Activated CD4-positive, alpha-beta memory T cell treated with anti-CD3 and anti-CD28 coated beads, Interleukin-2, amount 10 ng/mL, durations not matched to agents 7 days and 5 days (primary cell): Measurements from ENCODE around the gene ADAM10. TPM values are rescaled to one million over a fixed set of nuclear protein-coding genes. Genes with fewer than 3 reads are reported as not detected.
"Not testable (repeated sequence)": the region's sequence is repeated elsewhere in the genome, so short reads cannot be mapped to it uniquely, and the experiment has no call there.

Experiments used
- CTCF ChIA-PET: fragments of 350-600 bp; sonication (Branson Sonifier 250); formaldehyde crosslinking; loops from one replicate; lab custom pipeline; 2021; ENCODE audit warnings: antibody characterized with exemption, inconsistent platforms; lab: Charles Lee
- POLR2A ChIA-PET: fragments of 350-600 bp; sonication (Branson Sonifier 250); formaldehyde crosslinking; loops from one replicate; lab custom pipeline; 2021; ENCODE audit warnings: antibody characterized with exemption; lab: Charles Lee
- DNase-seq: peaks from one replicate; pipeline ENCODE4 v3.0.0-alpha.2; 2020
- H3K27ac Mint-ChIP-seq: one replicate; pipeline ENCODE4 v1.8.0; 2021; ENCODE audit warnings: mild to moderate bottlenecking, mixed read lengths
- H3K27me3 Mint-ChIP-seq: one replicate; pipeline ENCODE4 v1.8.0; 2021; ENCODE audit warnings: mixed read lengths
- H3K36me3 Mint-ChIP-seq: one replicate; pipeline ENCODE4 v1.8.0; 2021; ENCODE audit warnings: low read depth, mixed read lengths
- H3K4me1 Mint-ChIP-seq: one replicate; pipeline ENCODE4 v1.8.0; 2021; ENCODE audit warnings: mixed read lengths
- H3K4me3 Mint-ChIP-seq: one replicate; pipeline ENCODE4 v1.8.0; 2021; ENCODE audit warnings: mild to moderate bottlenecking, mixed read lengths
- H3K9me3 Mint-ChIP-seq: one replicate; pipeline ENCODE4 v1.8.0; 2021; ENCODE audit warnings: mixed read lengths
- total RNA-seq, 2 experiments: library from RNA; stranded (reverse); gene quantifications; one replicate each; pipeline ENCODE4 v1.2.3, GENCODE V29; 2021

The ADAM10 gene
- total RNA-seq, 2 experiments from 2014 or later, result 147 to 150 TPM

GRCh38 chr15:58608711-58609110 lies 140.8 kb downstream of the ADAM10 start:
- POLR2A ChIA-PET, result no interaction called here
- no peaks in the 10 kb centered on the region for H3K27me3 Mint-ChIP-seq
- H3K4me1 Mint-ChIP-seq, result peaks cover 9% of the 10 kb centered on the region
- no peak for DNase-seq
- CTCF ChIA-PET, result no interaction called here
- peaks cover 6% of the 10 kb centered on the region for H3K9me3 Mint-ChIP-seq
- H3K27ac Mint-ChIP-seq, result no peak overlapping the region
- peaks cover 77% of the 10 kb centered on the region for H3K36me3 Mint-ChIP-seq
- H3K4me3 Mint-ChIP-seq, result no peak overlapping the region

GRCh38 chr15:58608129-58608590 lies 141.3 kb downstream of the ADAM10 start:
- H3K36me3 Mint-ChIP-seq, result peaks cover 77% of the 10 kb centered on the region
- no peaks in the 10 kb centered on the region for H3K27me3 Mint-ChIP-seq
- DNase-seq, result no peak
- H3K27ac Mint-ChIP-seq, result peak overlapping the region; percentile 36
- ChIA-PET CTCF (no interaction called here), POLR2A (no interaction called here)
- peaks cover 9% of the 10 kb centered on the region for H3K4me1 Mint-ChIP-seq
- H3K4me3 Mint-ChIP-seq, result no peak overlapping the region
- peaks cover 1% of the 10 kb centered on the region for H3K9me3 Mint-ChIP-seq

- no peak for DNase-seq
- ChIA-PET CTCF (no interaction called here), POLR2A (no interaction called here)
- Mint-ChIP-seq H3K27me3 (no peaks in the 10 kb centered on the region), H3K27ac (no peak overlapping the region), H3K4me1 (peaks cover 9% of the 10 kb centered on the region), H3K36me3 (peaks cover 68% of the 10 kb centered on the region), H3K4me3 (no peak overlapping the region), H3K9me3 (no peaks in the 10 kb centered on the region)
These were observed 142.9 kb downstream of the ADAM10 start for GRCh38 chr15:58606577-58607080.

- no peak for DNase-seq
- ChIA-PET CTCF (no interaction called here), POLR2A (no interaction called here)
- Mint-ChIP-seq H3K4me3 (no peak overlapping the region), H3K36me3 (peaks cover 67% of the 10 kb centered on the region), H3K27me3 (no peaks in the 10 kb centered on the region), H3K27ac (no peak overlapping the region), H3K4me1 (peaks cover 9% of the 10 kb centered on the region), H3K9me3 (no peaks in the 10 kb centered on the region)
These were observed 143.5 kb downstream of the ADAM10 start for GRCh38 chr15:58605931-58606530.

- H3K4me3 Mint-ChIP-seq, result no peak overlapping the region
- H3K4me1 Mint-ChIP-seq, result peaks cover 9% of the 10 kb centered on the region
- H3K27ac Mint-ChIP-seq, result no peak overlapping the region
- CTCF ChIA-PET, result no interaction called here
- POLR2A ChIA-PET, result interaction anchor here (0.7 kb wide), 2 partner anchors 121 to 135 kb away, joined by 3 to 4 read pairs; no protein-coding TSS in a partner anchor
- peaks cover 58% of the 10 kb centered on the region for H3K36me3 Mint-ChIP-seq
- no peaks in the 10 kb centered on the region for H3K9me3 Mint-ChIP-seq
- no peak for DNase-seq
- H3K27me3 Mint-ChIP-seq, result no peaks in the 10 kb centered on the region
These were observed 145.0 kb downstream of the ADAM10 start for GRCh38 chr15:58604455-58604923.

DNA sequence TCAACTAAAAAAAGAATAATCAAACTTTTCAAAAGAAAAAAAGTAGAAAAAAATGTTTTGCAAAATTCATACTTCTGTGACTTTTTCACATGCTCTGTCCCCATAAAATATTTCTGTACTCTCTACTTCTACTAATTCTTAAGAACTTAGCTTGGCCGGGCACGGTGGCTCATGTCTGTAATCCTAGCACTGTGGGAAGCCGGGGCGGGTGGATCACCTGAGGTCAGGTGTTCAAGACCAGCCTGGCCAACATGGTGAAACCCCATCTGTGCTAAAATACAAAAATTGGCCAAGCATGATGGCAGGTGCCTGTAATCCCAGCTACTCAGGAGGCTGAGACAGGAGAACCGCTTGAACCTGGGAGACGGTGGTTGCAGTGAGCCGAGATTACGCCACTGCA lies 145.6 kb downstream of the ADAM10 start:
- DNase-seq, H3K27ac Mint-ChIP-seq, H3K9me3 Mint-ChIP-seq, CTCF ChIA-PET, H3K27me3 Mint-ChIP-seq, H3K4me3 Mint-ChIP-seq, H3K4me1 Mint-ChIP-seq: not testable (repeated sequence)
- peaks cover 53% of the 10 kb centered on the region for H3K36me3 Mint-ChIP-seq
- POLR2A ChIA-PET, result interaction anchor here (0.7 kb wide), 2 partner anchors 120 to 135 kb away, joined by 3 to 4 read pairs; no protein-coding TSS in a partner anchor

GRCh38 chr15:58602823-58603222 lies 146.7 kb downstream of the ADAM10 start:
- H3K4me3 Mint-ChIP-seq, result no peak overlapping the region

GRCh38 chr15:58598829-58599210 lies 150.7 kb downstream of the ADAM10 start:
- ChIA-PET POLR2A (interaction anchor here (0.9 kb wide), 1 partner anchor 13 kb away, joined by 3 read pairs; no protein-coding TSS in a partner anchor), CTCF (no interaction called here)
- Mint-ChIP-seq H3K4me1 (peaks cover 22% of the 10 kb centered on the region), H3K36me3 (peaks cover 46% of the 10 kb centered on the region), H3K27me3 (no peaks in the 10 kb centered on the region), H3K27ac (no peak overlapping the region), H3K9me3 (no peaks in the 10 kb centered on the region), H3K4me3 (no peak overlapping the region)
- DNase-seq, result no peak

More at GRCh38 chr15:58602823-58603222, 146.7 kb downstream of the ADAM10 start:
- no peaks in the 10 kb centered on the region for H3K9me3 Mint-ChIP-seq
- H3K27me3 Mint-ChIP-seq, result no peaks in the 10 kb centered on the region
- peaks cover 48% of the 10 kb centered on the region for H3K36me3 Mint-ChIP-seq
- POLR2A ChIA-PET, result no interaction called here
- CTCF ChIA-PET, result no interaction called here
- H3K4me1 Mint-ChIP-seq, result peaks cover 4% of the 10 kb centered on the region
- no peak for DNase-seq
- H3K27ac Mint-ChIP-seq, result no peak overlapping the region

DNA sequence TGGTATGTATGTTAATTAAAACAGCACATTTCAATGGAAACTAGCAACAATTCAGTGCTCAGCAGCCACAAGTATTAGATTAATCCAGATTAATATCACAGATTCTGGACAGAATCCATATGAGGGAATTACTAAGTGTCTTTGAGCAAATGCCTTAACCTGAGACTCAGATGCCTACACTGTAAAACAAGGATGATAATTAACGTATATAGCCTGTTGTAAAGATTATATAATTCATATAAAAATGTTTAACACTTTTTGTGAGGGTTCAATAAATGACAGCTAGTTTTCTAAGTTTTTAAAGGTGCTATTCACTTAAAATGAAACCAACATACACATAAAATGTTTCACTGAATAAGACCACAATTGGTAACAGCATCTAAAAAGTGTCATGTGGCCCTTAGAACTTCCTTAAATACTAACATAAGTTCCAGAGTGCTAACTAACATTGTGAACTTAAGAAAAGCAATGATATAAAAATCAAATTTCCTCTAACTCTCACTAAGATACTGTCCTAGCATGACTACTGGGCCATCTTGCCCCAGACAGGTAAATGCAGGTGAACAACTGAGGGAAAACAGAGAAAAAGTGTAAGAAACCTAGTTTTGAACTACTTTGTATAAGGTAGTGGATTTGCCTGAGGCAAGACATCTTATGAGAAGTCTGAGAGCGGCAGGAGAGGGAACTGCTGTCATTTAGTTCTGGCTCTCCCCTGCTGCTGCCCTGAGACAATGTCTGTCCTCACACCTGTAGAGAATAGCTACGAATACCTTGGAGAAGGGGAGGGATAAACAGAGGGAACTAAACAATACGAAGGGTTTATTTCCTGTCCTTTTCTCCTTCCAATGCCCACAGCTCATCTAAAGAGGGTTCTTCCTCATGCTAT lies 151.3 kb downstream of the ADAM10 start:
- ChIA-PET POLR2A (interaction anchor here (0.9 kb wide), 1 partner anchor 13 kb away, joined by 3 read pairs; no protein-coding TSS in a partner anchor), CTCF (no interaction called here)
- Mint-ChIP-seq H3K4me3 (no peak overlapping the region), H3K27me3 (no peaks in the 10 kb centered on the region), H3K4me1 (peaks cover 27% of the 10 kb centered on the region), H3K27ac (no peak overlapping the region), H3K9me3 (no peaks in the 10 kb centered on the region), H3K36me3 (peaks cover 46% of the 10 kb centered on the region)
- no peak for DNase-seq

GRCh38 chr15:58595516-58596263 lies 153.8 kb downstream of the ADAM10 start:
- Mint-ChIP-seq H3K4me1 (peaks cover 28% of the 10 kb centered on the region), H3K27me3 (no peaks in the 10 kb centered on the region), H3K4me3 (no peak overlapping the region), H3K36me3 (peaks cover 48% of the 10 kb centered on the region), H3K27ac (no peak overlapping the region), H3K9me3 (no peaks in the 10 kb centered on the region)
- POLR2A ChIA-PET, result no interaction called here
- DNase-seq, result no peak
- CTCF ChIA-PET, result interaction anchor here (0.7 kb wide), 1 partner anchor 370 kb away, joined by 3 read pairs; no protein-coding TSS in a partner anchor

GRCh38 chr15:58594898-58595297 lies 154.6 kb downstream of the ADAM10 start:
- Mint-ChIP-seq H3K36me3 (peaks cover 49% of the 10 kb centered on the region), H3K4me1 (peaks cover 28% of the 10 kb centered on the region), H3K27ac (no peak overlapping the region), H3K9me3 (no peaks in the 10 kb centered on the region), H3K27me3 (no peaks in the 10 kb centered on the region), H3K4me3 (no peak overlapping the region)
- POLR2A ChIA-PET, result no interaction called here
- DNase-seq, result no peak
- CTCF ChIA-PET, result interaction anchor here (0.6 kb wide), 1 partner anchor 28 kb away, joined by 3 read pairs; no protein-coding TSS in a partner anchor

DNA sequence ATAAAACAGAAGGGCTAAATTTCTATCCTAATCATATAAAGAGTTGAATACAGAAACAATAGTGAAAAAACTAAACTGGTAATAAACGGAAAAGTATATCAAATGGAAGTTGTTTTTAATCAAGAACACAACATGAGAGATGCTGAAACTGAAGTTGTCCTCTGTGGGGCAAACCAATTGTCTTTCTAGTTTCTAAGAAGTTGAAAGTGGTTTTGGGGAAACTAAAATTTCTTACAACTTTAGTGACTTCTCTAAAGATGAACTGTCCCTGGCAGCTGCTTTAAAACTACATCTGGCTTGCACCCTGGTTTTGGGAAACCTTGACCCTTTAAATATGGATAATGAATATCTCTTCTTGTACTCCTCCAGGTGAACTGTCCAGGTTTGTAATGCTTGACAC lies 155.6 kb downstream of the ADAM10 start:
- POLR2A ChIA-PET, result no interaction called here
- H3K4me1 Mint-ChIP-seq, result peaks cover 28% of the 10 kb centered on the region
- H3K4me3 Mint-ChIP-seq, result no peak overlapping the region
- no peaks in the 10 kb centered on the region for H3K9me3 Mint-ChIP-seq
- no peak overlapping the region for H3K27ac Mint-ChIP-seq
- H3K36me3 Mint-ChIP-seq, result peaks cover 47% of the 10 kb centered on the region
- CTCF ChIA-PET, result no interaction called here
- DNase-seq, result no peak
- H3K27me3 Mint-ChIP-seq, result no peaks in the 10 kb centered on the region
